Hypothalamus (tissue), 51 donors: Measurements from ENCODE around the gene KIN.
"Not testable (repeated sequence)": the region's sequence is repeated elsewhere in the genome, so short reads cannot be mapped to it uniquely, and the experiment has no call there.

Source experiments
- DNase-seq, 51 donors: peaks; one replicate each; lab custom pipeline; 2025; lab: John Stamatoyannopoulos, UW

KIN gene

GRCh38 chr10:7738536-7739407 lies 49.0 kb downstream of the KIN start:
- DNase-seq = no peak

- DNase-seq = no peak
Observed at GRCh38 chr10:7734821-7735220, 53.0 kb downstream of the KIN start.

DNA sequence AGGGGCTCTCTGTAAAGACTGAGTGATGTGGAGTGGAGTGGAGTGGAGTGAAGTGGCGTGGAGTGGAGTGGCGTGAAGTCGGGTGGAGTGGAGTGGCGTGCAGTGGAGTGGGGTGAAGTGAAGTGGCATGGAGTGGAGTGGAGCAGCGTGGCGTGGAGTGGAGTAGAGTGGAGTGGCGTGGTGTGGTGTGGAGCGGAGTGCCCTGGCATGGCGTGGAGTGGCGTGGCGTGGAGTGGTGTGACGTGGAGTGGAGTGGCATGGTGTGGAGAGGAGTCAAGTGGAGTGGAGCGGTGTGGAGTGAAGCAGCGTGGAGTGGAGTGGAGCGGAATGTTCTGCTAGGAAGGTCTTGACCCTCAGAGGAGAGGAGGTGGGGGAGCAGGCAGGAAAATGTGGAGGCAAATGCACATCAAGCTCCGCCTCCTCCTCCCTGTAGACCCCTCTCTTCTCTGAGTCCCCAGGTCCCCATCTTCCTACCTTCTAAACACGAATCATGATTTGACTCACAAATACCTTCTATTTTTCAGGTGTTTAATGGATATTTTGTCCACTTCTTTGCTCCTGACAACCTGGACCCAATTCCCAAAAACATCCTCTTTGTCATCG lies 64.8 kb downstream of the KIN start:
- no peak for DNase-seq

- no peak for DNase-seq
Observed at GRCh38 chr10:7720478-7720877, 67.3 kb downstream of the KIN start.

DNA sequence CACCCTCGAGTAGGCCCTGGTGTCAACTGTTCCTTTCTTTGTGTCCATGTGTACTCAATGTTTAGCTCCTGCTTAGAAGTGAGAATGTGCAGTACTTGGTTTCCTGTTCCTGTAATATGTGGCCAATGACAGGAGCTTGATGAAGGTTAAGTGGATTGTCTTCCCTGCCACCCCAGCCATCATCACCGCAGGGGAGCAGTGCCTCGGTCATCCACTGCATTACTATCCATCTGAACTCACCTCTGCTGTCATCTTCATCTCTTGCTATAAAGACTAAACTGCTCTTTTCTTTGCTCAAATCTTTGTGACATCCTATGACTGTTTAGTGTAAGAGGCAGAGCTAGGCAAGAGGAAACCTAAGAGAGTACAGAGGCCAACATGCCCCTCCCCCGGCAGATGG lies 69.1 kb downstream of the KIN start:
- no peak for DNase-seq

DNA sequence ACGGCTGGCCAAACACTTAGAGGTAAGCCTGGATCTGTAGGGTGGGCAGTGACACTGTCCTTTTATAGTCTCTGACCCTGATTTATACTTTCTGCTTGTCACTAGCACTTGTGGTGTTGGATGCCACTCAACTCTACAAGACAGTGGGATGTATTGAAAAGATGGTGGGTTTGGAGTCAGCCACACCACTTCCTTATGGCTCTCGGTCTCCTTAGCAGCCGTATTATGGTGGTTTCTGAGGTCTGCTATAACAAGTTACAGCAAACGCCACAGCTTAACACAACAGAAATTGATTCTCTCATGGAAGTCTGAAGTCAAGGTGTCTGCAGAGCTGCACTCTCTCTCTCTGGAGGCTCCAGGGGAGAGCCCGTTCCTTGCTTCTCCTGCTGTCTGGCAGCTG lies 70.0 kb downstream of the KIN start:
- DNase-seq = no peak

DNA sequence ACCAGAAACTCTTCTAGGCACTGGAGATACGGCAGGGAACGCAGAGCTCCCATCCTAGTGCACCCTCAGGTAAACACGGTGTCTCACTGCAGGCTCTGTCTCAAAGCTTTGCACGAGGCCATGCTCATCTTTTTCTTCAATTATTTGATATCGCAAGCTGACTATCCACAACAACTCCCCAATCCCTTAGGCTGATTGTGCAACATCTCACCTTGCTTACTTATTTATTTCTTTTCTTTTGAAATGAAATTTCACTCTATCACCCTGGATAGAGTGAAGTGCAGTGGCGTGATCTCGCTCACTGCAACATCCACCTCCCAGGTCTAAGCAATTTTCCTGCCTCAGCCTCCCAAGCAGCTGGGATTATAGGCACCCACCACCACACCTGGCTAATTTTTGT lies 72.3 kb downstream of the KIN start:
- no peak for DNase-seq

- DNase-seq = not testable (repeated sequence)
Observed at GRCh38 chr10:7711075-7711474, 76.7 kb downstream of the KIN start.

- no peak for DNase-seq
Observed at GRCh38 chr10:7710446-7710845, 77.3 kb downstream of the KIN start.

- no peak for DNase-seq
Observed at GRCh38 chr10:7708832-7709231, 79.0 kb downstream of the KIN start.

DNA sequence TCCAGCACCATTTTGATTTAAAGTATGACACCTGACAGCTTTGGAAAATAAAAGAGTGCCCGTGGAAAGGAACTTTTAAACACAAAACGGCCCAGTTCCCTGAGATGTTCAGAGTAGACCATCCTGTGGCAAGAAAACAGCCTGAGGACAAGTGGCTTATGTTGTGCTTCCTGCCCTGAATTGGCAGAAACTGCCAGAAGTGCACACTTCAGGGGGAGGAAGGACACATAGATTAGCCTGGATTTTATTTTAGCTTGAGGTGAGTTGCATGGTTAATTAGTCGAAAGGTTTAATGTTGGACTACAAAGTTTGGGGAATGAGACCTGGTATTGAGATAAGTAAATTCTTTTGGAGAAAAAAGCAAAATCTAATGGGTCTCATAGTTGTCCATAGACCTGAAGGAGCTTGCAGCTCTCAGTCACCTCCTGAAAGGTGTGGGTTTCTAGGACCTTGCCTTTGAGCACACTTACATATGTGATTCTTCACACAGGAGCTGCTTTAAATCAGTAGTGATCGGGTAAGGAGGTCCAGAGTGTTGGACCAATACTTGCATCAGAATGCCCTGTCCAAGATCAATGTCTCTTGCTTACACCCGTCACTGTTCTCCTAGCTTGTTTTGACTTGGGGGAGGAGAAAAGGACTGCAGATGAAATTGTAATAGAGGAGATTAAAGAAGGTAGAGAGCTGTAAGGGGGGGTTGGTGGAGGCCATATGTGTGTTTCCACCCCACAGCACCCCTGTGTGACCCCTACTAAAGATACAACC lies 79.8 kb downstream of the KIN start:
- DNase-seq = no peak

GRCh38 chr10:7707102-7707501 lies 80.7 kb downstream of the KIN start:
- no peak for DNase-seq

DNA sequence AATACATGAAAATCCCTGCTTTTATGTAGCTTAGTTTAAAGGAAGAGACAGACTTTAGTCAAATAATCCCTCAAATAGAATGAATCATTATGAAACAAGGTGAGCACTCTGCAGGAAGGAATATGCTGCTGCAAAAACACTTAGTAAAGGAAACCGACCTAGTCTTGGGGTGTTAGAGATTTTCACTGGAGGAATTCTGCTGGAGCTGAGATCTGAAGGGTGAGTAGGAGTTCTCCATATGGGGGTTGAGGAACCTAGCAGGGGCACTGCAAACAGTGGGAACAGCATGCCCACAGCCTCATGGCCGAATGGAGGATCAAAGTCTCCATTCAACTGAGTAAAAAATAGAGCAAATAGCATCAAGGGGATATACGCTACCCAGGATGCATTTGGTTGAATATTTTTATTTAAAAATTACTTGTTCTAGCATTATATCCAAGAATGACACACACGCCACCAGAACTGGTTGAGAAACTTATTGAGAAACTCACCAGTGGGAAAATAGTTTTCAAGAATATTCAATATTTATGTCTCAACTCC lies 81.2 kb downstream of the KIN start:
- DNase-seq = no peak

DNA sequence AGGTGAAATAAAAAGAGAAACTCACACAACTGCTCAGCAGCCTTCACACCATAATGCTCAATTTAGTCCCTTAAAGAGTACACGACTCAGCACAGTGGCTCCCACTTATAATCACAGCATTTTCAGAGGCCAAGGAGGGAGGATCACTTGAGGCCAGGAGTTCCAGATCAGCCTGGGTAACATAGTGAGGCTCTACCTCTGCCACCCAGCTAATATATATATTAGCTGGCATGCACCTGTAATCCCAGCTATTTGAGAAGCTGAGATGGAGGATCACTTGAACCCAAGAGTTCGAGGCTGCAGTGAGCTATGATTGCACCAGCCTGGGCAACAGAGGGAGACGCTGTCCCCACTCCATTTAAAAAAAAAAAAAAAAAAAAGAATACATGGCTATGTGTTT lies 82.5 kb downstream of the KIN start:
- no peak for DNase-seq

DNA sequence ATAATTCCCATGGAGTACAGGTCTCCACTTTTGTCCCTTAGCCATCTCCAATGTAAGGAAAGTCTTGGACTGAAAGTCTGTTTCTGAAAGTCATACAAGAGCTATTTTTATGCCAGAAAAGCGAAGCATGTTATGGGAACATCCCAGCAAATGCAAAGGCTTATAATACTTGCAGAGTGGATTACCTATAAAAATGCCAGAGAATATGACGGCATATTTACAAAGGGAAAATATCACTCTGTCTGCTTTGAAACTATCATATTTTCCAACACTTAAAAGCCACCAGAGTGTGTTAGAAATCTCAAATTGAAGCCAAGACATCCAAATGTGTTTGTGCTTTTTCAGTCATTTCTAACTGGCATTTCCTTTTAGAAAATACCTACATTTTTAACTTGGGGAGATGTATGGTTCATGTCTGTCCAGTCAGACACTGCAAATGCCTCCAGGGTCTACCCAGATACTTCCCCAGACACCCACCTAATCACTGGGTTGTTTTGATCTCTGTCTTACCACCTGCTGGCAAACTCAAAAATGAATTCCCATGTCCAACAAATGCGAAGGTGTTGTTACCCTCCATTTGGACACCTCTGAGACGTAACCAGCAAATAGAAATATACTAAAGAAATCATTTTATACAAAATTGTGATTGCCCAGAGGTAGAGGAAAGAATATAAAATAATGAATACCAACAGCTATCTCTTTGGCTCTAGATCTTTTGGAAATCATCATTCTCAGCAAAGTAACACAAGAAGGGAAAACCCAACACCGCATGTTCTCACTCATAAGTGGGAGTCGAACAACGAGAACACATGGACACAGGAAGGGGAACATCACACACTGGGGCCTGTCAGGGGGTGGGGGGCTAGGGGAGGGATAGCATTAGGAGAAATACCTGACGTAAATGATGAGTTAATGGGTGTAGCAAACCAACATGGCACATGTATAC lies 83.4 kb downstream of the KIN start:
- no peak for DNase-seq

DNA sequence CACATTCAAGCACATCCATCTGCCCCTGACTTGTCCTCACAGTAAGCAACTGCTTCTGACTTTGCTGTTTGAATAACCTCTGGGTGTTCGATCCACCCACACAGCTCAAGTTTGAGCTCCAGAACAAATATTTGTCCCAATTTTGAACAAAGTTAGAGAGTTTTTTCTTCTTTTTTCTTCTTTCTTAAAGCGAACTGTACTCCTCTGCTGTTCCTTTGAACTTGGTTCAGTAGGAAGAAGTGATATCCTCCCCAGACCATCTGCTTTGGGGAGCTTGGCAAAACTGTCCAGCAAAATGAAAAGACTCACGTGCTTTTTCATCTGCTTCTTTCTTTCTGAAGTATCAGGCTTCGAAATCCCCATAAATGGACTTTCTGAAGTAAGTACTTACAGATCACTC lies 84.7 kb downstream of the KIN start, which contains the start of gene ITIH2:
Gene ITIH2, plus strand, starts transcription at position 177 of the 400 bp plus-strand sequence. Its CDS starts 119 bp downstream, at position 296.
- no peak for DNase-seq

DNA sequence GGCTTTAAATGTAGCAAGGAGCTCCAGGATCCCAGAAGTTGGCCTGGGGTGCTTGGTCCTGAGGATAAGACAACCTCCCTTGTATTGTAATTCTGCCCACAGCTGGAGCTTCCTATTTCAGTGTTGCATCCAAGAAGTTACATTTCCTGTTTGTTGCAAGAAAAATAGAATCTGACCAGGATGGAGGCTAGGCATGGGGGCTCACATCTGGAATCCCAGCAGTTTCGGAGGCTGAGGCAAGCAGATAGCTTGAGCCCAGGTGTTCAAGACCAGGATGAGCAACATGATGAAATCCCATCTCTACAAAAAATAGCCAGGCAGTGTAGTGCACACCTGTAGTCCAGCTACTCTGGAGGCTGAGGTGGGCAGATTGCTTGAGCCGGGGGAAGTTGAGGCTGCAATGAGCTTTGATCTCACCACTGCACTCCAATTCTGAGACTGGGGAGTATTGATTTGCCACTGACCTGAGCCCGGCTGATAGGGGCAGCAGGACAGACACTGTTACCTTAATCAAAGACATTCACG lies 85.4 kb downstream of the KIN start:
- DNase-seq = no peak

DNA sequence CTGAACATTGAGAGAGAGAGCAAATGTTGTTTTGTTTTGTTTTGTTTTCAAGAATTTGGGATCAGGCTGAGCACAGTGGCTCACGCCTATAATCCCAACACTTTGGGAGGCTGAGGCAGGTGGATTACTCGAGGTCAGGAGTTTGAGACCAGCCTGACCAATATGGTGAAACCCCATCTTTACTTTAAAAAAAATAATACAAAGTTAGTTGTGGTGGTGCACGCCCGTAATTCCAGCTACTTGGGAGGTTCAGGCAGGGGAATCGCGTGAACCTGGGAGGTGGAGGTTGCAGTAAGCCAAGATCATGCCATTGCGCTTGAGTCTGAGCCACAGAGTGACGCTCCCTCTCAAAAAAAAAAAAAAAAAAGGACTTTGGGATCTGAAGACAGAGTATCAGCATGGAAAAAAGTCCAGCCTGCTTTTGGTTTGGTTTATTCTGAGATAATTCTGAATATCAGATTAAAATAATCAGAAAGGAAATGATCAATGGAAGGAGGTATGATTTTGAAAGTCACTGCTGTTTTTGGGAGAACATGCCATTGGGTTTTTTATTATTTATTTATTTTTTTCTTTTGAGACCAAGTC lies 86.5 kb downstream of the KIN start:
- DNase-seq = no peak
